Osteocyte (in vitro differentiated cells): ENCODE measurements around the gene KIAA0408. TPM values are rescaled to one million over a fixed set of nuclear protein-coding genes. Genes with fewer than 3 reads are reported as not detected.
A peak's percentile ranks its signal among the peaks of the same experiment; 100 is the strongest.
"Not testable (repeated sequence)": the region's sequence is repeated elsewhere in the genome, so short reads cannot be mapped to it uniquely, and the experiment has no call there.

Experiments used
- DNase-seq: peaks from one replicate; pipeline ENCODE4 v3.0.0; 2021; ENCODE audit warnings: mixed read lengths; ENCODE audit not compliant: unreplicated experiment; ENCODE audit errors: extremely low spot score
- H3K27ac Mint-ChIP-seq: one replicate; pipeline ENCODE4 v1.8.0; 2021; ENCODE audit warnings: mild to moderate bottlenecking, mixed read lengths; ENCODE audit not compliant: unreplicated experiment
- H3K27me3 Mint-ChIP-seq: one replicate; pipeline ENCODE4 v1.8.0; 2021; ENCODE audit warnings: mixed read lengths; ENCODE audit not compliant: unreplicated experiment
- H3K36me3 Mint-ChIP-seq: one replicate; pipeline ENCODE4 v1.8.0; 2021; ENCODE audit warnings: mixed read lengths; ENCODE audit not compliant: unreplicated experiment
- H3K4me1 Mint-ChIP-seq: one replicate; pipeline ENCODE4 v1.8.0; 2021; ENCODE audit warnings: mixed read lengths; ENCODE audit not compliant: unreplicated experiment
- H3K4me3 Mint-ChIP-seq: one replicate; pipeline ENCODE4 v1.8.0; 2021; ENCODE audit warnings: mild to moderate bottlenecking, moderate library complexity, mixed read lengths; ENCODE audit not compliant: unreplicated experiment
- H3K9me3 Mint-ChIP-seq: one replicate; pipeline ENCODE4 v1.8.0; 2021; ENCODE audit warnings: mixed read lengths; ENCODE audit not compliant: unreplicated experiment
- CTCF ChIP-seq: fragments of 200-600 bp; sonication (generic); IDR thresholded peaks from 2 replicates; pipeline ENCODE4 v1.5.0; 2021; ENCODE audit warnings: antibody characterized with exemption, mild to moderate bottlenecking, moderate library complexity
- total RNA-seq: library from RNA; stranded (reverse); gene quantifications from 2 replicates; pipeline ENCODE4 v1.2.1, GENCODE V29; 2021

KIAA0408 gene
- total RNA-seq, 1 donor from 2014 or later: 0.27 TPM

GRCh38 chr6:127420556-127420955 is 38.6 kb downstream of the KIAA0408 start:
- H3K9me3 Mint-ChIP-seq: no peaks in the 10 kb centered on the region
- no peak for DNase-seq
- H3K4me3 Mint-ChIP-seq: no peak overlapping the region
- peaks cover 2% of the 10 kb centered on the region for H3K36me3 Mint-ChIP-seq
- no peaks in the 10 kb centered on the region for H3K27me3 Mint-ChIP-seq
- peak overlapping the region; percentile 8 for H3K27ac Mint-ChIP-seq
- TF ChIP-seq CTCF: peak; percentile 65
- H3K4me1 Mint-ChIP-seq: peaks cover 7% of the 10 kb centered on the region

GRCh38 chr6:127415096-127415495 is 44.1 kb downstream of the KIAA0408 start:
- no peaks in the 10 kb centered on the region for H3K4me1 Mint-ChIP-seq
- no peak for DNase-seq
- no peaks in the 10 kb centered on the region for H3K9me3 Mint-ChIP-seq
- no peak for TF ChIP-seq CTCF
- no peak overlapping the region for H3K27ac Mint-ChIP-seq
- H3K27me3 Mint-ChIP-seq: no peaks in the 10 kb centered on the region
- no peak overlapping the region for H3K4me3 Mint-ChIP-seq
- H3K36me3 Mint-ChIP-seq: peaks cover 4% of the 10 kb centered on the region

GRCh38 chr6:127413123-127413522 is 46.1 kb downstream of the KIAA0408 start:
- H3K36me3 Mint-ChIP-seq, H3K27ac Mint-ChIP-seq, H3K4me3 Mint-ChIP-seq, H3K27me3 Mint-ChIP-seq, DNase-seq, H3K9me3 Mint-ChIP-seq, H3K4me1 Mint-ChIP-seq: not testable (repeated sequence)

GRCh38 chr6:127412016-127412415 is 47.2 kb downstream of the KIAA0408 start:
- not testable (repeated sequence) for H3K4me1 Mint-ChIP-seq, H3K4me3 Mint-ChIP-seq, H3K27me3 Mint-ChIP-seq, H3K36me3 Mint-ChIP-seq, DNase-seq, H3K9me3 Mint-ChIP-seq, H3K27ac Mint-ChIP-seq

Other genes starting within 250 kb of the KIAA0408 start
- 53.9 and 58.4 TPM in 2 replicates for gene RNF146, start 192.5 kb downstream of the KIAA0408 start, total RNA-seq
- gene ECHDC1, start 115.8 kb downstream of the KIAA0408 start, total RNA-seq: 45.0 and 47.2 TPM in 2 replicates
- gene C6orf58, start 117.8 kb upstream of the KIAA0408 start, total RNA-seq: 0.73 TPM in 1 of 2 replicates, not detected in the other